Lung (tissue), 12 donors: ENCODE results near the gene C1orf216. TPM values are rescaled to one million over a fixed set of nuclear protein-coding genes. Genes with fewer than 3 reads are reported as not detected.
"Not testable (repeated sequence)": the region's sequence is repeated elsewhere in the genome, so short reads cannot be mapped to it uniquely, and the experiment has no call there.

Experiments
- ATAC-seq: fragments of 200-7000 bp; cut with Tn5 transposase; one replicate; pipeline ENCODE4 v1.9.1; 2020; ENCODE audit warnings: moderate number of reproducible peaks; ENCODE audit not compliant: insufficient read depth, low FRiP score
- DNase-seq, 3 donors: peaks; one replicate each; pipeline ENCODE4 v3.0.0-alpha.2; 2013 to 2017
- H3K27ac ChIP-seq, 2 donors: one replicate each; pipeline ENCODE4 v1.5.1; 2013; ENCODE audit warnings: mild to moderate bottlenecking in 2 of 2, moderate library complexity in 2 of 2, control low read depth in 1 of 2, inconsistent platforms in 1 of 2, low read depth in 1 of 2, low read length in 1 of 2
- H3K27me3 ChIP-seq, 3 donors: one replicate each; pipeline ENCODE4 v1.5.1; 2013; ENCODE audit warnings: low read length in 2 of 3; ENCODE audit not compliant: control insufficient read depth in 3 of 3, insufficient read depth in 3 of 3
- H3K36me3 ChIP-seq, 4 donors: one replicate each; pipeline ENCODE4 v1.5.1; 2013; ENCODE audit warnings: low read length in 4 of 4, mild to moderate bottlenecking in 1 of 4, moderate library complexity in 1 of 4; ENCODE audit not compliant: control insufficient read depth in 4 of 4, insufficient read depth in 4 of 4
- H3K4me1 ChIP-seq, 5 donors: one replicate each; pipeline ENCODE4 v1.5.1; 2013; ENCODE audit warnings: low read length in 5 of 5, mild to moderate bottlenecking in 2 of 5, moderate library complexity in 1 of 5; ENCODE audit not compliant: control insufficient read depth in 5 of 5, insufficient read depth in 5 of 5
- H3K4me3 ChIP-seq: one replicate; pipeline ENCODE4 v1.5.1; 2013; ENCODE audit warnings: mild to moderate bottlenecking, control low read depth, moderate library complexity
- H3K9ac ChIP-seq, 2 donors: one replicate each; pipeline ENCODE4 v1.5.1; 2013; ENCODE audit warnings: low read length in 2 of 2, control low read depth in 1 of 2; ENCODE audit not compliant: insufficient read depth in 1 of 2
- H3K9me3 ChIP-seq, 4 donors: one replicate each; pipeline ENCODE4 v1.5.1; 2013; ENCODE audit warnings: low read length in 3 of 4, mild to moderate bottlenecking in 1 of 4, moderate library complexity in 1 of 4; ENCODE audit not compliant: control insufficient read depth in 4 of 4, insufficient read depth in 3 of 4
- CTCF ChIP-seq: IDR thresholded peaks from 2 replicates; pipeline ENCODE4 v1.5.1; 2012; ENCODE audit warnings: mild to moderate bottlenecking; ENCODE audit errors: control extremely low read depth, extremely low read depth
- WGBS, 2 donors: extraction: QIAGEN DNeasy Blood & Tissue Kit; methylation state at CpG; one replicate each; pipeline ENCODE4 v1.1.7; 2013; 5-methylcytosine and 5-hydroxymethylcytosine counted together
- polyA plus RNA-seq, 2 donors: library from polyadenylated mRNA; stranded (reverse); fragments of 200-250 nt; gene quantifications; one replicate each; pipeline ENCODE4 v1.2.1, GENCODE V29; 2013
- total RNA-seq, 2 donors: library from RNA; depleted of rRNA in 1 of 2; stranded (reverse); fragments of >200 nt in 1 of 2; gene quantifications; one replicate each; pipeline ENCODE4 v1.2.1, GENCODE V29; 2014 to 2021
- donor health status: control.
- donor health status: control.
- donor health status: Bipolar disorder and iron deficiency.
- donor health status: healthy.
- donor health status: DM: yes; HTN: yes; CAD: no.

C1orf216 gene
- total and polyA plus RNA-seq, 4 donors, result 5.1 to 11.2 (median 8.3) TPM

- no peak overlapping the region for H3K9ac ChIP-seq
- peaks cover 0 to 24% (median 11%) of the 10 kb centered on the region in 5 donors for H3K4me1 ChIP-seq
- TF ChIP-seq CTCF, result peak; percentile 53
- no peak overlapping the region for H3K4me3 ChIP-seq
- peaks cover 0 to 4% (median 0%) of the 10 kb centered on the region in 4 donors for H3K9me3 ChIP-seq
- 41 to 42% methylated on average over 15 of the region's 15 CpGs for WGBS, 2 donors
- DNase-seq (peak; percentile 64 to 67 (median 66)), ATAC-seq (no peak)
- no peak overlapping the region for H3K27ac ChIP-seq
- H3K36me3 ChIP-seq, result peaks cover 0 to 17% (median 8%) of the 10 kb centered on the region in 4 donors
- H3K27me3 ChIP-seq, result no peaks in the 10 kb centered on the region
These were observed 3.1 kb downstream of the C1orf216 start for GRCh38 chr1:35715568-35716002.

- Histone ChIP-seq H3K9me3 (peaks cover 0 to 5% (median 0%) of the 10 kb centered on the region in 4 donors), H3K9ac (no peak overlapping the region), H3K4me3 (no peak overlapping the region), H3K27me3 (no peaks in the 10 kb centered on the region), H3K4me1 (peaks cover 0 to 24% (median 11%) of the 10 kb centered on the region in 5 donors), H3K27ac (no peak overlapping the region), H3K36me3 (peaks cover 0 to 17% (median 8%) of the 10 kb centered on the region in 4 donors)
- WGBS, 2 donors, result 88 to 89% methylated on average over 2 of the region's 2 CpGs
- no peak for ATAC-seq
- no peak for TF ChIP-seq CTCF
- DNase-seq, result no peak
These were observed 3.6 kb downstream of the C1orf216 start for GRCh38 chr1:35714921-35715567.

- not testable (repeated sequence) for H3K4me3 ChIP-seq, H3K27ac ChIP-seq, DNase-seq, H3K9me3 ChIP-seq, H3K9ac ChIP-seq, ATAC-seq
- peaks cover 0 to 12% (median 5%) of the 10 kb centered on the region in 3 donors for H3K27me3 ChIP-seq
- H3K36me3 ChIP-seq, result peaks cover 0 to 17% (median 6%) of the 10 kb centered on the region in 4 donors
- H3K4me1 ChIP-seq, result peaks cover 0 to 15% (median 3%) of the 10 kb centered on the region in 5 donors
- 95 to 96% methylated on average over 5 of the region's 5 CpGs for WGBS, 2 donors
These were observed 7.6 kb downstream of the C1orf216 start for GRCh38 chr1:35711098-35711497.

GRCh38 chr1:35708952-35709351 lies 9.7 kb downstream of the C1orf216 start:
- Histone ChIP-seq H3K27me3 (peaks cover 0 to 16% (median 8%) of the 10 kb centered on the region in 3 donors), H3K27ac (no peak overlapping the region), H3K9me3 (peaks cover 0 to 5% (median 0%) of the 10 kb centered on the region in 4 donors), H3K36me3 (peaks cover 0 to 5% (median 0%) of the 10 kb centered on the region in 4 donors), H3K4me1 (peaks cover 0 to 7% (median 0%) of the 10 kb centered on the region in 5 donors), H3K4me3 (no peak overlapping the region), H3K9ac (no peak overlapping the region)
- TF ChIP-seq CTCF, result no peak
- DNase-seq, result no peak
- 98 to 100% methylated on average over 1 of the region's 1 CpG for WGBS, 2 donors
- ATAC-seq, result no peak
